NCI-H1105 treated with DMSO at 0.1 percent for 48 hours (cell line): ENCODE data around the gene PHLDB3.
"Not testable (repeated sequence)": the region's sequence is repeated elsewhere in the genome, so short reads cannot be mapped to it uniquely, and the experiment has no call there.

ENCODE experiments used
- DNase-seq: peaks from one replicate; lab custom pipeline; 2025; lab: John Stamatoyannopoulos, UW

The PHLDB3 gene

DNA sequence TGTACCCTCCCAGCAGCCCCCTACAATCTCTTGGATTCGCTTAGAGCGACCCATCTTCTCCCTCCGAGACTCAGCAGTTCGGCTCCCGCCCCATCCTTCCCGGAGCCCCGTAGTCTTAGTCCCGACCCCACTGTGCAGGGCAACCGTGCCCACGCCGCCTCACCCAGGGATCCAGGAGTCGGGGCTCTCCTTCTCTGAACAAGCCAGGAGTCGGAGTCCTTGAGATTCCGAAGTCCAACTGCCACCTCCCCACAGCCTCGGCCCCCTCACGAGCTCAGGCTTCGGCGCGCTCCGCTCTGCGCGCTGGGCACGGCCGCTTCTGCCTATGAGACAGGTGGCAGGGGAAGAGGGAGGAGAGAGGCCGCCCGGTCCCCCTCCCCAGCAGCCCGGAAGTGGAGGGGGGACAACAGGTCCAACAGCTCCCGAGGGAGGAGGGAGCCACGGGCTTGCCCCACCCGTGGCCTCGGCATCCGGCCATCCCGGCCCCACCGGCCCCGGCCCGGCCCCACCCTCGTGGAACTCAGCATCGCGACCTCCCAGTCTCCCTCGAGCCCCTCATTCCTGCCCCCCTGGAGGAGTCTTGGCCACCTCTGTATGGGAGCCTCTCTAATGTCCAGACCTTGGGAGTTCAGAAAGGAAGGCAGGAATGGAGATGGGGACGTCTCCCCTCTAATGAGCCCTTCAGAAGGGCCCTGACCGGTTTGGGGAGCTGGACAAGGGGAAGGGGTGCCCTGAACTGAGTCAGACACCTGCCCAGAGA lies at the start of gene PHLDB3:
Gene PHLDB3, minus strand, starts transcription at position 321 of the 760 bp plus-strand sequence. CDS start 628 bp downstream, outside the sequence.
- DNase-seq, result peak; percentile 44

DNA sequence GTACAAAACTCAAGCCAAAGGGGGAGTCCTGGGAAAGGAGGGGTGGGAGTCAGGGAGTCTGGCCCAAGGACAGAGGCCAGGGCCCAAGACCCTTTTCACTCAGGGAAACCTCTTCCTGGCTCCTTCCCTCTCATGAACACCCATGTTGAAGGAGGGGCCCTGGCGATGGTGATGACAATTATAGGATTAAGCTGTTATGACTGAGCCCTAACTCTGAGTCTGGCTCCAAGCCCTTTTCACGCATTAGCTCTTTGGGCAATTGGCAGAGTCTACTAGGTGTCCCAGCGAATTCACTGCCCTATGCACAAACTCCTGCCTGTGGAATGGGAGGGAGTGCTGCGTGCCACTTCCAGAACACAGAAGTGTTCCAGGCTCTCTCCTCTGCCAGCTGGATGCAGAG lies 49.1 kb upstream of the PHLDB3 start:
- DNase-seq, result no peak

DNA sequence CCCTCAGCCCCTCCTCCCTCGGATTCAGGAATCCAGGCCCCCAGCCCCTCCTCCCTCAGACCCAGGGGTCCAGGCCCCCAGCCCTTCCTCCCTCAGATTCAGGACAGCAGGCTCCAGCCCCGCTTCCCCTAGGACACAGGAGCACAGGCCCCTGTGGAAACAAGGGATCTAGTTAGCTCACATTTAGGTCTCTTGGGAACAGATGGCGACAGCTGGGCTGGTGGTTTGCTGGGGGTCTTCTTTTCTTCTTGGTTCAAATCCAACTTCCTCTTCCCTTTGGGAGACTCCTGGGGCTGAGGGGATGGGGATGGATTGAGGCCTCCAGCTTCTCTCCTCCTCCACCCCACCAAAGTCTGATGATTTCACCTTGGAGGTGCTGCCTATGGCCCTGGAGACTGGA lies 48.1 kb upstream of the PHLDB3 start:
- no peak for DNase-seq

DNA sequence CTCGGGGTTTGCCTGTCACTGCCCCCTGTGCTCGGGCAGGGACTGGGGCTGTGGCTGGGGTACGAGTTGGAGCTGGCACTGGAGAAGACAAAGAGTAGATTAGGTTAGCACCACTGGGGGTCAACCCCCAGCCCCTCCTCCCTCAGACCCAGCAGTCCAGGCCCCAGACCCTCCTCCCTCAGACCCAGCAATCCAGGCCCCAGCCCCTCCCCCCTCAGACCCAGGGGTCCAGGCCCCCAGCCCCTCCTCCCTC lies 47.6 kb upstream of the PHLDB3 start:
- DNase-seq, result no peak

DNA sequence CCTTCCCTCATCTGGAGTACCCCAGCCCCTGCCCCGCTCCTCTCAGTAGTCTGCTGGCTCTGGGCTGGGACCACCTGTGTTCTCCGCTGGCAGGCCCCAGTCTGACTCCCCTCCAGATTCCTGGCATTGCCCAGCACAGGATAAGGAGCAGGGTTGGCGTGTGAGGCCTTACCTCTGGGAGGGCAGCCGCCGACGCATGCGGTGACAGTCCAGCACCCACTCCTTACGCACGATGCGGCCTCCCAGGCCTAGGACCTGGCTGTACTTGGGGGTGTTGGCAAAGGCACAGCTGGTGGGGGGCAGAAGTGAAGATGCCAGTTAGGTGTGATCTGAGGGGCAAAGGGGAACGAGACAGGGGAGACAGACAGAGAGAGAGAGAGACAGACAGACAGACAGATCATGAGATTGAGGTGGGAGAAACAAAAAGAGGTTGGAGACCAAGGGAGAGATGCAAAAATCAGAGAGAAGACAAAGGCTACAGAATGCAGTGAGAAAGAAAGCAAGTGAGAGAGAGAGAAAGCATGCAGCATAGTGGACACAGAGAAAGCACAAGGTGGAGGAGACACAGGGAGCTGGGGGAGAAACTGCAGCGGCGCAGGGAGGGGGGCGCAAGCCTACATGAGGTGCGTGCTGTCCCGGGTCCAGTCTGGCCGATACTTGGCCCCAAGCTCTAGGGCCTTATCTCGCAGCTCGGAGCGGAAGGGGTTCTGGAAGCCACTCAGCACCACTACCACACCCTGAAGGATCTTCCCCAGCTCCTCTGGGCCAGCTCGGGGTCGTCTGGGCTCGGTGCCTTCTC lies 47.1 kb upstream of the PHLDB3 start:
- DNase-seq, result no peak

DNA sequence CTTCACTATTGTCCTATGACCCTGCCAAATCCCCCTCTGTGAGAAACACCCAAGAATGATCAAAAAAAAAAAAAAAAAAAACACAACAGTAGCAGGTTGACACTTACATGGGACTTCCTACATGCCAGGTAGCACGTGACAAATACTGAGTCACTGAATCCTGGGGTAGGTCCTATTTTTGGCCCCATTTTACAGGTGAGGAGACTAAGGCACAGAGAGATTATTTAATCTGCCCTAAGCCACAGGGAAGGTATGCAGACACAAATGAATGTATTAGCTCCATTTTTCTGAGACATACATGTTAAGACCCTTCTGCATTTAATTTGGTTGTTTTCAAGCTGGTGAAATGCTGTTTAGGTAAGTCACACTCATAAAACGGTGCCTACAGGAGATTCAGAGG lies 44.2 kb upstream of the PHLDB3 start:
- DNase-seq, result no peak

DNA sequence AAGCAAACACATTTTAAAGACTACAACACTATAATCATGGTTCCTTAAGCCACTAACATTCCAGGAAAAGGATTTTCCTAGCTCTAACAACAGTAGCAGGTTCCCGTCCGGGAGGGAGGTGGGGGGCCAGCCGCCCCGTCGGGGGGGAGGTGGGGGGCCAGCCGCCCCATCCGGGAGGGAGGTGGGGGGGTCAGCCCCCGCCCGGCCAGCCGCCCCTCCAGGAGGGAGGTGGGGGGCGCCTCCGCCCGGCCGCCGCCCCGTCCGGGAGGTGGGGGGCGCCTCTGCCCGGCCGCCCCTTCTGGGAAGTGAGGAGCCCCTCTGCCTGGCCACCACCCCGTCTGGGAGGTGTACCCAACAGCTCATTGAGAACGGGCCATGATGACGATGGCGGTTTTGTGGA lies 43.4 kb upstream of the PHLDB3 start:
- DNase-seq, result not testable (repeated sequence)

DNA sequence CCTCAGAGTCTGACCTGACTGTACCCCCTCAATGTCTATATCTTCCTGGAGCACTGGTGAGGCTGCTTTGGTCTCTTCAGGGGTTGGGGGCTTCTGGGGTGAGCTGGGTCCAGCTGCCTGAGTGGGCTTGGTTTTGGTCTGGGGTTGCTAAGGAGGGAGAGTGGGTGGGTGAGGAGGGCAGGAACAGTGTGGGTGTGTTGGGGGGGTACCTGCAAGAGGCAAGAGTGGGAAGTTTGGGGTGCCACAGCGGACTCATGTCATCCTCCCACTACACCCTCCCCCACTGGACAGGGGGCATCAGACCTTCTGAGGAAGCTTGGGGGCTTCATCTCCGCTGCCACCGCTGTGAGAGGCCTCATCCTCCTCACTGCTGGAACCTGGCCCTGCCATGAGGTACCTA lies 42.0 kb upstream of the PHLDB3 start:
- no peak for DNase-seq

DNA sequence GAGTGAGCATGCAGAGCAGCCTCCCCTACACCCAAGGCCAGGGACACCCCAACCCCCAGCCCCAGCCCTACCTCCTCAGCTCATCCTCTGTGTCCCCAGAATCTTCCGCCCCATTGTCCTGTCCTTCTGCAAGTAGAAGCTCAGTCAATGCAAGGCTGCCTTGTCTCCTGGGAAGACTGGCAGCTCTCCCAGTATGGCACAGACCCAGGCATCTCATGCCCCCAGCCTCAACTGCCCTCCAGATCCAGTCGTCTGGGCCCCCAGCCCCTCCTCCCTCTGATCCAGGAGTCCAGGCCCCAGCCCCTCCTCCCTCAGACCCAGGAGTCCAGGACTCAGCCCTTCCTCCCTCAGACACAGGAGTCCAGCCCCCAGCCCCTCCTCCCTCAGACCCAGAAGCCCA lies 41.4 kb upstream of the PHLDB3 start:
- no peak for DNase-seq

DNA sequence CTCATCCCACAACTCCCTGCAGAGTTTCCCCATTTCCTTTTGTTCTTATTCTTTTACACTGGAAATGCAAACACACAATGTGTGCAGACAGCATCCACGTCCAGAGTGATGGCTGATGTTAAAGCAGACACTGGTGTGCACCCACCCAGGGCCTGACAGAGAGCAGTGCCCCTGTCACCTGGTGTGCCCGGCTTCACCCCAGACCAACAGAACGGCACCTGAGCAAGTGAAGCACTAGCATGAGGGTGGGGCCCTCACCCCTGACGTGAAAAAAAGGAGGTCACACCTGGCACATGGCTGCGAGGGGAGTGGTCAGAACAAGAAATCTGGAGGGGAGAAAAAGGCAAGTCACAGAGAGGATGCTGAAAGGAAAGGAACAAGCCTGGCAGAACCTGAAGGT lies 40.7 kb upstream of the PHLDB3 start:
- no peak for DNase-seq

DNA sequence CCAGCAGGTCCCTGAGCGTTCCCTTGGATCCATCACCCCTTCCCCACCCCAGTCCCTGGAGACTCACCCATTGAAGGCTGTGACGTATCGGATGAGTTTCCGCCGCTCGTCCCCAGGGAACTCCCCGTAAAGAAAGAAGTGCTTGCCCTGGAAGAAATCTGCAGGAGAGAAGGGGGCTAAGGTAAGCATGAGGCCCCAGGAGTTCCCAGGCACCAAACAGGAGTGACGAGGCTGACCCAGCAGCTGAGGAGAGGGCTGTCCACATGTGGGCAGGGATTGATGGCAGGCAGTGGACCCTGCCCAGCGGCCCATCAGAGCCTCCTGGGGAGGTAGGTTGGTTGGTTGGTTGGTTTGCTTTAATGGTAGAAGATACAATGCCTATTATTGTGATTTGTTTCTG lies 39.5 kb upstream of the PHLDB3 start:
- no peak for DNase-seq

DNA sequence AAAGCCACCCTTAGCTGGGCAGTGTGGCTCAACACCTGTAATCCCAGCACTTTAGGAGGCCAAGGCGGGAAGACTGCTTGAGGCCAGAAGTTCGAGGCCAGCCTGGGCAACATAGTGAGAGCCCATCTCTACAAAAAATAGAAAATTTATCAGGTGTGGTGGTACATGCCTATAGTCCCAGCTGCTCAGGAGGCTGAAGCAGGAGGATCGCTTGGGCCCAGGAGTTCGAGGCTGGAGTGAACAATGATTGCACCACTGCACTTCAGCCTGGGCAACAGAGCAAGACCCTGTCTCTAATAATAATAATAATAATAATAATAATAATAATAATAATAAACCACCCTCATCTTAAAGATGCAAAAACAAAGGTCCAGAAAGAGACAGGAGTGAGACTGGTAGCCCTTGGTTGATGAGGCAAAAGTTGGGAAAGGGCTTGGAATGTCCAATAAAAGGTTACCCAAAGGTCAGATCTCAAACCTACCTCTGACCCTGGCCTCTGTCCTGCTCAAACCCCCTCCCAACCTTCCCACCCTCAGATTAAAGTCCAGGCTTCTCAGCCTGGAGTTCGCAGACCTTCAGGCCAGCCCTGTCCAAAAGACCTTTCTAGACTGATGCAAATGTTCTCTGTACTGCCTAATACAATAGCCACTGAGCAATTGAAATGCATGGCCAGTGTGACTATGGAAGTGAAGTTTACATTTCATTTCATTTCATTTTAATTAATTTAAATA lies 37.5 kb upstream of the PHLDB3 start:
- DNase-seq, result no peak

DNA sequence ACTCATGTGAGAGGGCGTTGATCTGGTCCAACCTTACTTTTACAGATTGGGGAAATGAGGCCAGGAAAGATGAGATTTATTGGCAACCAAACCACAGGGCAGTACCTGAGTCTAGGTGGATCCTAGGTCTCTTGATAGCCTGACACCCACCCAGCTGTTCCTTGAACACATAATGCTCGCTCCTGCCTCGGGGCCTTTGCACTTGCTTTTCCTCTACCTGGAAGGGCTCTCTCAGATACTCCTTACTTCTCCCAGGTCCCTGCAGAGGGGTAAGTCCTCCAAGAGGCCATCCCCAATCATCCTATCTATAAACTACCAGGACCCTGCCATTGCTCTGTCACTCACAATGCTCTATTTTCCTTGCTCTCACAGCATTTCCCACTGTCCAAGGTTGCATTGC lies 35.8 kb upstream of the PHLDB3 start:
- no peak for DNase-seq

DNA sequence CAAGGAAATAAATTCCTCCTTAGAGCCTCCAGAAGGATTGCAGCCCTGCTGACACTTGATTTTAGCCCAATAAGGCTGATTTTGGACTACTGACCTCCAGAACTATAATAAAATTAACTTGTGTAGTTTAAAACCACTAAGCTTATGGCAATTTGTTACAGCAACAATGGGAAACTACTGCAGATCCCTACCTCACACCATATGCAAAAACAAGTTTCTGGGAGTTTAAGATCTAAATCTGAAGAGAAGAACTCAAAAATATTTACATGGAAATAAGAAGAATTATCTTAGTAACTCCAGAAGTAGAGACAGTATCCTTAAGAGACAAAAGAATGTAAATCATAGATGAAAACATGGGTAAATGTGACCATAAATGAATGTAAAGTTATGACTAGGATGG lies 34.4 kb upstream of the PHLDB3 start:
- no peak for DNase-seq

DNA sequence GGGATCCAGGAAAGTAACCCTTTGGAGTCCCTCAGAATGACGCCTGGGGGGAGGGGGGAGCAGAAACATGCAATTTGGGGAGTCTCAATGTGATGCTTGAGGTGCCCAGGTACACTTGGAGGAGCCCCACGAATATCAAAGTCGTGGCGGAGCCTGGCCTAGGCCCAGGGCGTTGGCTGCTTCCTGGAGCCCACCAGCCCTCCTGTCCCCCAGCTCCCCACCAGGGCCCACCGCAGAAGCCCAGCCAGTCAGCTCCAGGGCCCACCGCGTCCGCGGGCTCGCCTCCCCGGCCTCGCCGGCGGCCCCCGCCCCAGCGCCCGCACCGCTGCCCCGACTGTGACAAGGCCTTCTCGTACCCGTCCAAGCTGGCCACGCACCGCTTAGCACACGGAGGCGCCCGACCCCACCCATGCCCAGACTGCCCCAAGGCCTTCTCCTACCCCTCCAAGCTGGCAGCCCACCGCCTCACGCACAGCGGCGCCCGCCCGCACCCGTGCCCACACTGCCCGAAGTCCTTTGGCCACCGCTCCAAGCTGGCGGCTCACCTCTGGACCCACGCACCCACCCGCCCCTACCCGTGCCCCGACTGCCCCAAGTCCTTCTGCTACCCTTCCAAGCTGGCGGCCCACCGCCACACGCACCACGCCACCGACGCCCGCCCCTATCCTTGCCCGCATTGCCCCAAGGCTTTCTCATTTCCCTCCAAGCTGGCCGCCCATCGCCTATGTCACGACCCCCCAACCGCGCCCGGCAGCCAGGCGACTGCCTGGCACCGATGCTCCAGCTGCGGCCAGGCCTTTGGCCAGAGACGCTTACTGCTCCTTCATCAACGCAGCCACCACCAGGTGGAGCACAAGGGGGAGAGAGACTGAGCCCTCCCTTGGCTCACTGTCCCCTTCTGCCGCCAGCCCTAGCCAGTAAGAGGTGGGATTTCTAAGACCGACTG lies 30.5 kb upstream of the PHLDB3 start:
- DNase-seq, result no peak

DNA sequence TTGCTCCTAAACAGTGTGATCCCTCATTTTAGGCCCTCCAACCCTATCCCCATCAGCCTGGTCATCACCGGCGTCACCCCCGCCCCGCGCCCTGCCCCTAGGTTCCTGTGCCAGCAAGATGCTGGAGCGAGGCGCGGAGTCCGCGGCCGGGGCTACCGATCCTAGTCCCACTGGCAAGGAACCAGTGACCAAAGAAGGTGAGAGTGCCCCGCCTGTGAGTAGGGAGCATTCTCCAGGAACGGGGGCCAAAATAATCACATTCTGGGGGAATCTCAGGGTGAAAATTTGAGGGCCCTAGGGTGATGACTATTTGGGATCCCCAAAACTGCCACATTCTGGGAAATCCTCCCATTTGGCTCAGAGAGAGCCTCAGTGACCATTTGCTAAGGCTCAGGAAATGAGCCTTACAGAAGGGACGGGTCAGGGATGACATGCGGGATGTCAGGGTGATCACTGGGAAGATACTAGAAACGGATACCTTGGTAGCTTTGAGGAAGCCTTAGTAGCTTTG lies 29.8 kb upstream of the PHLDB3 start:
- no peak for DNase-seq

DNA sequence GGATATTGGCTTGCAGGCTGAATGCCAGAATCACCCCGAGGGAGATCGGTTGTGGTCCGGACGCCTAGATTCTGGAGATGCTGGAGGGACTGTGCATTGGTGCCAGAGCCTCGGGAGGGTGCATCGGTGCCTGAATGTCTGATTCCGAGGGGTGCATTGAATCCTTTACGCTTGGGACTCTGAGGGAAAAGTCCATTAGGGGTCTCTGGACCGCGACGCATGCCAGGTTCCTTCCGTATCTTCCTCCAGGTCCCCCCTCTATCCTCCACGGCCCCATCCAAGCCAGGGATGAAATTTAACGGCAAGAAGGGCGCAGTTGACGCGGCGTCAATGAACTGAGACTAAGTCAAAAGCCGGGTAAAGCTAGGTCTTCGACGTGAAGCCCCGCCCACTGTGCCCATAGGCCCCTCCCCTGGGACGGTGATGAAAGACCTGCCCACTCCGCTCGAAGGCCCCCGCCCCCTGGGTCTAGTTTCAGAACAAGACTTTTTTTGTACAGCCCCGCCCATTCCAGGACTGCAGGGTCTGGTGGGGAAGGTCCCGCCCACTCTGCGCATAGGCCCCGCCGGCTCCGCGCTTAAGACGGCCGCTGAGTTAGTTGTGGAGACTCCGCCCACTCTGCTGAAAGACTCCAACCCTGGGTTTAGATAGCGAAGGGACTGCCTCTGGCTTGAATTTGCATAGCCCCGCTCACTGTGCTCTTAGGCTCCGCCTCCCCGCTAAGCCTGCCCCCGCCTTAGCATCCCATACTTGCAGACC lies 29.2 kb upstream of the PHLDB3 start:
- DNase-seq, result peak; percentile 99

DNA sequence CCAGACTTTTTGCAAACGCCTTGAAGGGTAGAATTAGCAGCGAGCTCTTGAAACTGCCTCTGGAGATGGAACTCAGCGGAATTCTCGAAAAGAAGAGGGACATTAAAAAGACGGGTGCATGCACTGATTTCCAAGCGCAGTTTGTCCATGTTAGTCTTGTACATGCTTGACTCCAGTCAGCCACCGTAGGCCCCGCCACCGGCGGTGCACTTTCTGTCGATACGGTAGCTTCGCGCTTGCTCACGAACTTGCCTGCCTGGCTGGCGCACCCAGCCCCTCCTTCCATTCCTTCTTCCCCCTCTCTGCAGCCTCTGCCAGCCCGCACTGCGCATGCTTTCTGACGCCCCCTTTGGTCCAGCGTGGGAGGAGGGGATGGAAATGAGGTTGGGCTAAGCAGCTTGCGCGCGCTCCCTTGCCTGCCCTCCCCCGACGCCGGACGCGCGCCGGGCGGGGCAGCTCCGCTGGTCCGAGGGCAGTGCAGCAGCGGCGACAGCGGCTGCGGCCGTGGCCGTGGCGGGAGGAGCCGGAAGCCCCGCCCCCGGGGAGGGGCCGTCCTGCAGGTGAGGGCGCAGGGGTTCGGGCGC lies 28.5 kb upstream of the PHLDB3 start, which contains the start of gene ZNF575:
Gene ZNF575, plus strand, starts transcription at position 227 of the 584 bp plus-strand sequence. CDS start 1,235 bp downstream, outside the sequence.
- DNase-seq, result peak; percentile 93

DNA sequence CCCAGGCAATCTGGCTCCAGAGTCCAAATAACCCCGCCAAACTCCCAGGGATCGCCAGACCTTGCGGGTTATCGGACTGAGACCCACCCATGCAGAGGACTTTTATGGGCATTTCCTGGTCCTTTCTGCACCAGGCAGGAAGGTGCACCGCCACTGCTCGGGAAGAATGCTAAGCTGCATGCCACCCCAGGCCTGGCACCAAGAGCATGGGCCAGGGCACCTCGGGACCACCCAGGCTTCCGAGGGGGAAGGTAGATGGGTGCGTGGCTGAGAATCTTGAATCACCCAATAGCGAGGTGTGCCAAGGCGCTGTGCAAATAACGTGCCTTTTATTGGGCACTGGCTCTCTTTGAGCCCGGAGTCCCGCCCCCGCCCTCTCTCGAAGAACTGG lies 28.0 kb upstream of the PHLDB3 start:
- DNase-seq, result peak; percentile 76

DNA sequence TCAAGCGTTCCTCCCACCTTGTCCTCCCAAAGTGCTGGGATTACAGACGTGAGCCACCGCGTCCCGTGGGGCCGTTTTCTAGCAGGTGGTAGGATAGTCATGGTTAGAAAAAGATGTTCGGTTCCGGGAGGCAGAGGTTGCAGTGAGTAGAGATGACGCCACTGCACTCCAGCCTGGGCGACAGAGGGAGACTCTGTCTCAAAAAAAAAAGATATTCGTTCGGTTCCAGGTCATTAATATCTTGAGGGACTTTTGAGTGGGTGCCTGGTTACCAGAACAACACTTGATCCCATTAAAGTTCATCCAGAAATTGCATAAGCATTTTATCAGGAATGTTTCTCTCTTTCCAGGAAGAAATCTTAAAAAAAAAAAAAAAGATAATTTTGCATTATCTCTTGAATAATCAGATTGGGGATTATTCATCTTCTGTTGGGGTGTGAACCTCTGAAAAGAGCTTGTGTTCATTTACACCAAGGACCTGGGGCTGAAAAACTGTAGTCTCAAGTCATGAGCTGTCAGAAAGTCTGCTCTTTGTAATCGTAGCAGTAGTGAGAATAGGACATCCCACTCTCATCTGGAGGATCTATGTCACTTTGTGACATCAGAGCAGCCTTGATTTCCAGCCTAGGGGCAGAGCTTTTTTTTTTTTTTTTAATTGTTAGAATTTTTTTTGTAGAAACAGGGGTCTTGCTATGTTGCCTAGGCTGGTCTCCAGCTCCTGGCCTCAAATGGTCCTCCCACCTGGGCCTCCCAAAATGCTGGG lies 23.5 kb upstream of the PHLDB3 start:
- DNase-seq, result peak; percentile 61
